KMS-11 (cell line): ENCODE measurements around the gene RFTN1.
A peak's percentile ranks its signal among the peaks of the same experiment; 100 is the strongest.

Experiments
- H2AFZ ChIP-seq: fragments of 200-600 bp; sonication (generic); 2 replicates; pipeline ENCODE4 v1.6.1; 2016; ENCODE audit warnings: antibody characterized with exemption, mixed run types, low read depth
- H3K27ac ChIP-seq: fragments of 200-600 bp; sonication (generic); 2 replicates; pipeline ENCODE4 v1.6.1; 2016; ENCODE audit warnings: mild to moderate bottlenecking, mixed run types
- H3K27me3 ChIP-seq: fragments of 200-600 bp; sonication (generic); 2 replicates; pipeline ENCODE4 v1.6.1; 2017; ENCODE audit warnings: mild to moderate bottlenecking, low read depth, mixed run types, moderate library complexity; ENCODE audit not compliant: insufficient read depth
- H3K36me3 ChIP-seq: fragments of 200-600 bp; sonication (generic); 2 replicates; pipeline ENCODE4 v1.6.1; 2017; ENCODE audit warnings: mild to moderate bottlenecking, mixed run types; ENCODE audit not compliant: insufficient read depth
- H3K4me1 ChIP-seq: fragments of 200-600 bp; sonication (generic); 2 replicates; pipeline ENCODE4 v1.6.1; 2016; ENCODE audit warnings: mild to moderate bottlenecking, low read depth, mixed run types; ENCODE audit not compliant: poor library complexity, severe bottlenecking
- H3K4me2 ChIP-seq: fragments of 200-600 bp; sonication (generic); 2 replicates; pipeline ENCODE4 v1.7.0; 2016; ENCODE audit warnings: mild to moderate bottlenecking, mixed run types
- H3K4me3 ChIP-seq: fragments of 200-600 bp; sonication (generic); IDR thresholded peaks from 2 replicates; pipeline ENCODE4 v1.6.1; 2017; ENCODE audit warnings: low read depth, low read length, mixed read lengths; ENCODE audit not compliant: insufficient read depth
- H3K79me2 ChIP-seq: fragments of 200-600 bp; sonication (generic); 2 replicates; pipeline ENCODE4 v1.6.1; 2016; ENCODE audit warnings: low read depth, mixed run types; ENCODE audit not compliant: insufficient read depth
- H3K9ac ChIP-seq: fragments of 200-600 bp; sonication (generic); 2 replicates; pipeline ENCODE4 v1.6.1; 2016; ENCODE audit warnings: mild to moderate bottlenecking, mixed run types
- H4K20me1 ChIP-seq: fragments of 200-600 bp; sonication (generic); 2 replicates; pipeline ENCODE4 v1.6.1; 2016; ENCODE audit warnings: mild to moderate bottlenecking, mixed run types; ENCODE audit not compliant: insufficient read depth
- TF ChIP-seq, protein P1 (sequence below): fragments of 200-600 bp; sonication (generic); conservative IDR thresholded peaks from 2 replicates; pipeline ENCODE4 v1.6.1; 2017; ENCODE audit warnings: low read depth, mild to moderate bottlenecking, antibody characterized with exemption, low read length, moderate library complexity, mixed read lengths

The RFTN1 gene

DNA sequence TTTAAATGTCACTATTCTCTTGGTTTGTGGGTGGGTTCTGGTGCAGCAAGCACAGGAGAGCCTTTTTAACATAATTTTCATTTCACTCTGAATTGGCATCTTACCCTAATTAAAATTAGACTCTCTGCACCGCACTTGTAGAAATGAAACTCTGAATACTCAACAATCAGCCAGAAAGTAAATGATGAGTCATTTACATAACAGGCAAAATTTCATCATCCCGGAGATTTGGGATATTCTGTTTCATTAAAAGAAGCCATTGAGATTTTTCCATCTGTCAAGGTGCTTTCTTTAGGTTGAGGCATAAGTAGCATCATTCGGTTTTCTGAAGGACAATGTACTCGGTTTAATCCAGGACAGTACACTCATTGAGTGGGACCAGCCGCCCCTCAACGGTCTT, 111.0 kb downstream of the RFTN1 start:
- Histone ChIP-seq H4K20me1 (no peaks in the 10 kb centered on the region), H3K36me3 (no peaks in the 10 kb centered on the region), H3K9ac (no peak overlapping the region), H2AFZ (no peak overlapping the region), H3K4me3 (no peak overlapping the region), H3K4me2 (no peak overlapping the region), H3K27me3 (no peaks in the 10 kb centered on the region), H3K4me1 (peaks cover 15% of the 10 kb centered on the region), H3K79me2 (no peaks in the 10 kb centered on the region), H3K27ac (no peak overlapping the region)
- TF ChIP-seq, protein P1, sequence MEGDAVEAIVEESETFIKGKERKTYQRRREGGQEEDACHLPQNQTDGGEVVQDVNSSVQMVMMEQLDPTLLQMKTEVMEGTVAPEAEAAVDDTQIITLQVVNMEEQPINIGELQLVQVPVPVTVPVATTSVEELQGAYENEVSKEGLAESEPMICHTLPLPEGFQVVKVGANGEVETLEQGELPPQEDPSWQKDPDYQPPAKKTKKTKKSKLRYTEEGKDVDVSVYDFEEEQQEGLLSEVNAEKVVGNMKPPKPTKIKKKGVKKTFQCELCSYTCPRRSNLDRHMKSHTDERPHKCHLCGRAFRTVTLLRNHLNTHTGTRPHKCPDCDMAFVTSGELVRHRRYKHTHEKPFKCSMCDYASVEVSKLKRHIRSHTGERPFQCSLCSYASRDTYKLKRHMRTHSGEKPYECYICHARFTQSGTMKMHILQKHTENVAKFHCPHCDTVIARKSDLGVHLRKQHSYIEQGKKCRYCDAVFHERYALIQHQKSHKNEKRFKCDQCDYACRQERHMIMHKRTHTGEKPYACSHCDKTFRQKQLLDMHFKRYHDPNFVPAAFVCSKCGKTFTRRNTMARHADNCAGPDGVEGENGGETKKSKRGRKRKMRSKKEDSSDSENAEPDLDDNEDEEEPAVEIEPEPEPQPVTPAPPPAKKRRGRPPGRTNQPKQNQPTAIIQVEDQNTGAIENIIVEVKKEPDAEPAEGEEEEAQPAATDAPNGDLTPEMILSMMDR = no peak

DNA sequence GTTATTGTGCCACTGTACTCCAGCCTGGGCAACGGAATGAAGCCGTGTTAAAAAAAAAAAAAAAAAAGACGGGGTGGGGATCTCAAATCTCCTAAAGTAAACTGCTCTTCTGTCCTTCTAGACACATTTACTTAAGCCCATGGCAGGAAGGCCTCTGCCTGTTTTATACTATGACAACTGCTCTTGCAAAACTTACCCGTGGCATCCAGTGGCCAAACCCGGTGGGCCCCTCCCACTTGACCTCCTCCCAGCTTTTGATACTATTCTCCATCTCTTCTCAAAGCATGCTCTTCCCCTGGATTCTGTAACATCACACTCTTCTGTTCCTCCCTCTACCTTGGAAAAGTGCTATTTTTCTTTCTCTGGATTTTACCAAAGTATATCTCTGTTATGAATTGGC, 112.2 kb downstream of the RFTN1 start:
- Histone ChIP-seq H3K4me1 (peaks cover 18% of the 10 kb centered on the region), H4K20me1 (no peaks in the 10 kb centered on the region), H3K4me3 (no peak overlapping the region), H3K27ac (no peak overlapping the region), H3K79me2 (no peaks in the 10 kb centered on the region), H3K9ac (no peak overlapping the region), H3K36me3 (no peaks in the 10 kb centered on the region), H3K27me3 (no peaks in the 10 kb centered on the region), H3K4me2 (no peak overlapping the region), H2AFZ (no peak overlapping the region)
- TF ChIP-seq, protein P1 = no peak

DNA sequence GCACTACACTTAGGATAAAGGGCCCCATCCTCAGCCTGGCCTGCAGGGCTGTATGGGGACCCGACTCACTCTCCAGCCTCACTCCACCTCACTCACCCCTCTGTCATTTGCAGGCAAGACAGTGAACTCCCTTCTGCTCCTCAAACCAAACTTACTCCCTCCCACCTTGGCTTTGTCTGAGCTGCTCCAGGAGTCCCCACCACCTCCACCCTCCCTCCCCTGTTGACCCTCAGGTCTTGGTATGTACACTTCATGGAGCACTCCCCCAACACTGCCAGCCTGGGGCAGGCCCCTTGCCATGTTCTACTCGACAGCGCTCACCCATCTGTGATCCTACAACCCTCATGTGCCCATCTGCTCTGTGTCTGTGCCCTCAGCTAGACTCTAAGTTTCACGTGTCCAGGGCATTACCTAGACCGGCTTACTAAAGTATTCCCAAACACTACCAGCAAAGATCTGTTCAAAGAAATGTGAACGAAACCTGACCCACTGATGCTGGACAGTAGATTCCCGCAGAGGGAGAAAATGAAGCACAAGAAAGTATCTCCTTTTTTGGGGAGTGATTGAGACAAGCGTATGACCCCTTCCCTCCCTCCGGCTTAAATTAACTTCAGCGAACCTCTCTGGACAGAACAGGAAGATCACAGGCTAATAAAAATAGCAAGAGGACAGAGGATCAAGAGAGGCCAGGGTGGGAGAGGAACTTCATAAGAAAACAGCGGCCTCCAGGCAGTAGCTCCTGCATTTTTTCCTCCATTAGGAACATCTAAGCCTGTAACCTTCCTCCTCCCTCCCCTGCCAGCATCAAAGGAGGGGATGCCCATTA, 113.2 kb downstream of the RFTN1 start:
- no peak overlapping the region for H3K27ac ChIP-seq

DNA sequence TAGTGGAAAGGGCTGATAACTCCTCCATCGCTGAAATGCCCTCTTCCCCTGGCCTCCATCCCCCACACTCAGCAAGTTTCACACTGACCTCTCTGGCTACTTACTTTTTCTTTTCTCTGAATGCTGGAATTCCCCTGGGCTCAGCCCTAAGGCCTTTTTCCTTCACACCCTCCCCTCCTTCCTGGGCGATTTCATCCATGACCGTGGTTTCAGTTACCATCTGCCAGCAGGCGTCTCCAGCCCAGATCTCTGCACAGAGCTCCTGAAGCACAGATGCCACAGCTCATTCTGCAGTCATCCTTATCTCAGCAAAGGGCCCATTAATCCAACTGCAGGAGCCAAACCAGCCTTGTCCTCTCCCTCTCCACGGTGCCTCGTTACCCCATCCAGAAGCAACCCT, 114.0 kb downstream of the RFTN1 start:
- H3K9ac ChIP-seq = no peak overlapping the region
- no peaks in the 10 kb centered on the region for H3K27me3 ChIP-seq
- H3K36me3 ChIP-seq = no peaks in the 10 kb centered on the region
- TF ChIP-seq, protein P1 = no peak
- H3K4me1 ChIP-seq = peaks cover 19% of the 10 kb centered on the region
- no peak overlapping the region; the same call in 1 of the 2 replicates for H2AFZ ChIP-seq
- H3K79me2 ChIP-seq = no peaks in the 10 kb centered on the region
- H3K4me2 ChIP-seq = peak overlapping the region; percentile 13; the same call in 1 of the 2 replicates
- H3K4me3 ChIP-seq = no peak overlapping the region
- H3K27ac ChIP-seq = no peak overlapping the region
- no peaks in the 10 kb centered on the region for H4K20me1 ChIP-seq

More for the DNA sequence above, 113.2 kb downstream of the RFTN1 start:
- TF ChIP-seq, protein P1 = no peak
- H3K4me2 ChIP-seq = no peak overlapping the region
- no peak overlapping the region for H3K4me3 ChIP-seq
- H3K36me3 ChIP-seq = no peaks in the 10 kb centered on the region
- no peaks in the 10 kb centered on the region for H3K79me2 ChIP-seq
- peaks cover 19% of the 10 kb centered on the region for H3K4me1 ChIP-seq
- H3K9ac ChIP-seq = no peak overlapping the region
- H2AFZ ChIP-seq = no peak overlapping the region
- no peaks in the 10 kb centered on the region for H3K27me3 ChIP-seq
- no peaks in the 10 kb centered on the region for H4K20me1 ChIP-seq
